Posterior vena cava (tissue), 2 donors: Measurements from ENCODE around the gene NLGN1. TPM values are rescaled to one million over a fixed set of nuclear protein-coding genes. Genes with fewer than 3 reads are reported as not detected.

Experiments
- DNase-seq: peaks from one replicate; pipeline ENCODE4 v3.0.0-alpha.2; 2020; ENCODE audit warnings: low spot score
- intact Hi-C, 2 donors: fragments of 100-400 bp; cut with DNase I; formaldehyde crosslinking; loops; one replicate each; pipeline versions ENCODE4 v1.14.1 to v1.14.2; 2022 to 2023
- total RNA-seq, 2 donors: library from RNA; stranded (reverse); fragmentation: NEBNext Ultra II Directional; extraction: Animal tissue kit (Norgen Biotek cat#: 25700); gene quantifications; one replicate each; pipeline ENCODE4 v1.2.1, GENCODE V29; 2021
- donor health status: DM: yes; HTN: yes; CAD: no.
- donor health status: DM: yes; HTN: yes; CAD: no.

Gene NLGN1
- total RNA-seq, 2 donors from 2014 or later = 11.5 to 14.5 TPM

DNA sequence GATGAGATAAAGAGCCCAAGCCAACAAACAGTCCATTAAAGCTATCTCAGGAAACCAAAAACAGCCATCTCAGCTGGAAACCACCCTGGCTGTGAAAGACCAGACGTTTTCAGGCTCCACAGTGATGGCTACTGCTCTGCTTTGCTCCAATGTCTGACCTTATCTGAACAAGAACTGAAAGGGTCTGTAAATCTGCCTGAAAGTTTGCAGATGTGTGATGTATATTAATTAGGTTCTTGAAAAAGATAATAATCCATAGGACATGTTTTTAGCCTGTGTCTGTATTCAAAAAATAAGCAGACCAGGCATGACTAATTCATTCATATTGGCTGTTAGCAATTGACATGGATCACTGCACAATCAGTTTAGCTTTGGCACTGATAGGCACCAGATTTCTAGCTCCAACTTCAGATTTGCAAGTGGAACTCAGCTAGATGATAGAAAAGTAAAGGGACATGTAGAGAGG lies 850.2 kb downstream of the NLGN1 start:
- intact Hi-C loops = no loop called here
- no peak for DNase-seq

DNA sequence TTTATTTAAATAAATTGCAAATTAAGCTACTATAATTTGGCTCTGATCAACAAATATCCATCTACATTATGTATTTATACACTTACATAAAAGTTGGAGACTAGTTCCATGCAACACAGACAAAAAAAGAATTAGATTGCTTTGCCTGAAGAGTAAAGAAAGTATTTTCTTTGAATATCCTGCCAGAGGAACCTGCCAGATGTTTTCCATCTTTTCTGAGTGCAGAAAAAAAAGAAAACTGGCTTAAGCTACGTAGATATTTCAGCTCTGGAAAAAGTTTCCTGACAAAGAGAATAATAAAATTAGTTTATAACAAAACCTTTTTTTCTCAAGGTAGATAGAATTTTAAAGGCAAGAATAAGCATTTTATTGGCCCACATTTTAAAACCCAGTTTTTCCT lies 854.1 kb downstream of the NLGN1 start:
- intact Hi-C loops = no loop called here

DNA sequence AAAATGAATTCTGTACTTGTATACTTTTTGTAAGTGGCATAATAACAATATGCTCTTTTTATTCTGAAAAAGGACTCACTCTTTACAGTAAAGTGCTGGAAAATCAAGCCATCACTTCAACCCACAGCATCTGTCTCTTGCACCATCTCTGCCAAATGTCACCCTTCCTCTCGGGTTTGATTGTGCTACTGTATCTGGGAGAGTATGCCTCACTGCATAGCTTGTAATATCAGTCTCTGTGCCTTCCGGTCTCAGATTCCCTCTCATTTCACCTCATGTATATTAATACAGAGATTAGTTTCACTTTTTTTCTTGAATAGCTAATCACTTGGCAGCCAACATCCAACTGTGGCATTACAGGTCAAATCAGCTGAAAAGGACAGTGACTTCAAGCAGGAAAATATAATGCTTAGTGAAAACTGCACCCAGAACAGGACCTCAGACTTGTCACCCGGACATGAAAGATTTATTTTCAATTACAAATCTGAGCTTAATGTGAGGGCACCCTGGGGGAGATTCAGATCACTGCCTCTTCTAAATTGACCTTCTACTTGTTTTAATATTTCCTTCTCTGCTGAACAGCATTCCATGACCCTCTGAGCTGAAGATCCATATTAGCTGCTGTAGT lies 855.8 kb downstream of the NLGN1 start:
- intact Hi-C loops = no loop called here
- DNase-seq = no peak

More for the DNA sequence above, 854.1 kb downstream of the NLGN1 start:
- DNase-seq = no peak

DNA sequence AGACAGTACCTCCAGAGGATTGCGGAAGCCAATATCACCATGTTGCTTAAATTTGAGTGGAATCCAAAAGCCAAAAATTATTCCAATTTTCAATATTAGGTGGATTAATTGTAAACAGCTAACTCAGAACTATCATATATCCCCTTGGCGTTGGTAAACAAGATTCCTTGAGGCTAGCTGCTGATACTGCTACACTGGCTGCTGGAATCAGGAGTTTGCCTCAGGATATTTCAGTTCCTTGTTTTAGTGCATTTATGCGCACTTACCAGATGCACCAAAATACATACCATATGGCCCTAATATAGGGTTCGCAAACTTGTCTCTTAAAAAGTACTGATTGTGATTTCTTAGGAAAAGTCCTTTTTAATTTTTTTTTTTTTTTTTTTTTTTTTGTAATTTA lies 856.4 kb downstream of the NLGN1 start:
- no peak for DNase-seq
- intact Hi-C loops = no loop called here

DNA sequence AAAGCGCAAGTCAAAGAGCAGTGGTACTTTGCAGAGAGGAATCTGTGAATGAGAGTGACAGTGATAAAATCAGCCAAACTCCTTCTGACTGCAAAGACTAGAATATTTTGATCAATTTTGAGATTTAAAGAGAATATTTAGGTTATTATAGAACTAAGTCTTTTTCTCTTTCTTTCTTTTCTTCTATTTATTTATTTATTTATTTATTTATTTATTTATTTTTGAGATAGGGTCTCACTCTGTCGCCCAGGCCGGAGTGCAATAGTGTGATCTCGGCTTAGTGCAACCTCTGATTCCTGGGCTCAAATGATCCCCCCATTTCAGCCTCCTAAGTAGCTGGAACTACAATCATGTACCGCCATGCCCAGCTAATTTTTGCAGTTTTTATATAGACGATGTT lies 857.9 kb downstream of the NLGN1 start:
- DNase-seq = no peak
- intact Hi-C loops = no loop called here

DNA sequence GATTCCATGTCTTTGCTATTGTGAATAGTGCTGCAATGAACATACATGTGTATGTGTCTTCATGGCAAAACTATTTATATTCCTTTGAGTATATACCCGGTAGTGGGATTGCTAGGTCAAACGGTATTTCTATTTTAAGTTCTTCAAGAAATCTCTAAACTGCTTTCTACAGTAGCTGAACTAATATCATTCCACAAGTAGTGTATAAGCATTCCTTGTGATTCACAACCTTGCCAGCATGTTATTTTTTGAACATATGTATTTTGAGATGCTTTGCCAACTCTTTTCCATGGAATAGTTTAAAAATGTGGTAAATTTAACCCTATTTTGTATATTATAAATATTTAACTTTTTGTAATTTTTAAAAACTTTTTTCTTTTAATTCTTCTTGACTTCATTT lies 868.9 kb downstream of the NLGN1 start:
- DNase-seq = no peak
- intact Hi-C loops = no loop called here

DNA sequence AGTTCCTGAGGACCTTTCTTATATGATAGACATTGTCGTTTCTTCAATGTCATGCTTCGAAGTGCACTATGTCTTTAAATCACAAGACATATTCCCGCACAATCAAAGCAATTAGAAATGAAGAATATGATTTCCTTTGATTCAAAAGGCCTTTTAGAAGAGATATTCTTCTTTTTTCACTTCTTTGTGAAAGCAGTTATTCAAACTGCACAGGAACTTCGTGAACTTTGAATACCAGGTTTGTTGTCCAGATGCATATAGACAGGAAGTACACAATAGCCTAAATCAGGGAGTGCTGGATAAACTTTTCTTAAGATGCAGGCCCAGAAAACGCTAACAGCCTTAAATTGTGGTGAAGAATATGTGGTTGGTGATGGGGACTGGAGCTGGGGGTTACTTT lies 870.5 kb downstream of the NLGN1 start:
- intact Hi-C loops = no loop called here
- no peak for DNase-seq

DNA sequence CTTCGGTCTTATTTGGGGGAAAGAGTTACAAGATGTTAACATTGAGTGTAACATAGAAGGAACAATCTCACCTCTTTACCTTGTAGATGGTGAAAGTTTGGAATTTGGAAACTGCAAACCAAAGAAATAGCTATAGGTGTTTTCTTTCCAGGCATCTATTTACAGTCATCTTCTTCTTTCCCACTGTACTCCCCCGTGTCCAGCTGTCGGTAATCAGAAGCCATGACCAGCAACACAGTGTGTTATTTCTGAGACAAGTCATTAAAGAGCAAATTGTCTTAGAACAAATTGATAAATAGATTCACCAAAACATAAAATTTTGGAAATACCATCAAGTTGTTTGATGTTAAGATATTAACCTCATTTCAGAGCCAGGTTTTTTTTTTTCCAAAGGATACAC lies 871.0 kb downstream of the NLGN1 start:
- DNase-seq = no peak
- intact Hi-C loops = no loop called here

DNA sequence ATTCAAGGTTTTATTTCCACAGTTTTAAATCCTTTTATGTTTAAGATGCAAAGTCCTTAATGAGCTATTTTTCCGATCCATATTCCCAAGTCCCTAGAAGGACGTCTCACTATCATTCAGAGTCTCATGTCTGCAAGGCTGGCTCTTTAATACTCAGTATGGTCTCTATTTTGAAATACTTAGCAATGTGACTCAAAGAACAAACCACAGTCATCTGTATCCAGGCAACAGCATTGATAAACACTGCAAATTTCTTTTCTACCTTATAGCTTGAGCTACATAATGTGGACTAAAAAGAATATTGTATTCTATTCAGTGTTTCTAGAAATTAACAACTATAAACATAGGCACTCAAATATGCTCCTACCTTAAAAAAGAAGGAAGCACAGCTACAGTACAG lies 873.3 kb downstream of the NLGN1 start:
- DNase-seq = no peak
- intact Hi-C loops = no loop called here

DNA sequence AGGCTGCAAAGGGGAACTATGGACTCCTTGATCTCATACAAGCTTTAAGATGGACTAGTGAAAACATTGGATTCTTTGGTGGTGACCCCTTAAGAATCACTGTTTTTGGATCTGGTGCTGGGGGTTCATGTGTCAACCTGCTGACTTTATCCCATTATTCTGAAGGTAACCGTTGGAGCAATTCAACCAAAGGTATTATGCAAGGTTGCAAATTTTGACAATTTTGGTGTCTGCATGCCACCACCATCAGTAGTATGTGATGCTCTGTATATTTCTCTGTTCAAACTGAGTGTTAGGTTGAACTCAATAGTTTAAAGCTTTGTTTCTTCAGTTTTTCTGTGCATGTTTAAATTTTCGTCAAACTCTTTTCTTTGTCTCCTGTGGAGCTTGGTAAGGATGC lies 877.8 kb downstream of the NLGN1 start:
- no peak for DNase-seq
- intact Hi-C loops = no loop called here

DNA sequence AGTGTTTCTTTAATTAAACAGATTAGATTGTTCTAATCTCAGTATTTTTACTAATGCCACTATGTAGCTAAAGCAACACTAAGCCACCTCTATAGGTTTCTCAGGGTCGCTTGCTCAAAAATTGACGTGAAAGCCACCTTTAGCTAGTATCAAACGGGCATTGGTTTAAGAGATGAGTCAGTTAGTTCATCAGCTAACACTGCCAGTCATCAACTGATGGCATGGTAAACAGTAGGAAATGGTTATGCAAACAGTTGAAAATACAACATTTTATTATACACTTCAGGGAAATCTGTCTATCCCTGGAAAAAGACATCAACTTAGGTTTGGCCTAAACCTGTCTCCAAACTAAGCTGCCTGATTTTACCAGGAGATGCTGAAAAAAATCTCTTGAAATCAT lies 879.3 kb downstream of the NLGN1 start:
- intact Hi-C loops = no loop called here
- no peak for DNase-seq

DNA sequence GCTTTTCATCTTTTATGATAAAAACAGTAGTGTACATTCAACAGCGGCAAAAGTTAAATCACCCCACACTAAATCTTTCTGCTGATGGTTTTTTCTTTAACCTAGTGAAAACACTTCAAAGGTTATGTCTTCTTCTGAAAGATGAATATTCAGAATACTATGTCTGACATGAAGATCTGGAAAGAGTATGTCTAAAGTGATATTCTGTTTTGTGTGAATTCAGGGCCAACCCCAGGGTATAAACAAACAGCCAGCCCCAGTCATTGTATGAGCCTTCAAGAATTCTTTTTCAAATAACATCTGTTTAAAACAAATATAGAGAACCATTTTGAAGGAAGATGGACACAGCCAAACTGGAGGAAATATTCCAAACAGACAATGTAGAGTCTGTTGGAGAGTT lies 880.5 kb downstream of the NLGN1 start:
- DNase-seq = no peak
- intact Hi-C loops = no loop called here

DNA sequence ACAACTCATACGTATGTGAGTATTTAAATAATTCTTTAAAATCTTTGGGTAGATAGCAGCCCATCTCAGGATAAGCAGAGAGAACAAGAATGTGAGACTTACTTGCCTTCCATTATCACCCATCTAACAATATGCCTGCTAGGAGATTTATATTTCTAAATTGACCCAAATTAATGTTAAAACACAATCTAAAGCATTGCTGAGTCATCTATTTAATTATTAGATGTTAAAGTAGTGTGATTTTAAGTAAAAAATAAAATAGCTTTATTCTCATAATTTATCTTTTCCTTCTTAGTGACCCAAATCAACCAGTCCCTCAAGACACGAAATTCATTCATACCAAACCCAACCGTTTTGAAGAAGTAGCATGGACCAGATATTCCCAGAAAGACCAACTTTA lies 882.6 kb downstream of the NLGN1 start:
- intact Hi-C loops = no loop called here
- DNase-seq = no peak

DNA sequence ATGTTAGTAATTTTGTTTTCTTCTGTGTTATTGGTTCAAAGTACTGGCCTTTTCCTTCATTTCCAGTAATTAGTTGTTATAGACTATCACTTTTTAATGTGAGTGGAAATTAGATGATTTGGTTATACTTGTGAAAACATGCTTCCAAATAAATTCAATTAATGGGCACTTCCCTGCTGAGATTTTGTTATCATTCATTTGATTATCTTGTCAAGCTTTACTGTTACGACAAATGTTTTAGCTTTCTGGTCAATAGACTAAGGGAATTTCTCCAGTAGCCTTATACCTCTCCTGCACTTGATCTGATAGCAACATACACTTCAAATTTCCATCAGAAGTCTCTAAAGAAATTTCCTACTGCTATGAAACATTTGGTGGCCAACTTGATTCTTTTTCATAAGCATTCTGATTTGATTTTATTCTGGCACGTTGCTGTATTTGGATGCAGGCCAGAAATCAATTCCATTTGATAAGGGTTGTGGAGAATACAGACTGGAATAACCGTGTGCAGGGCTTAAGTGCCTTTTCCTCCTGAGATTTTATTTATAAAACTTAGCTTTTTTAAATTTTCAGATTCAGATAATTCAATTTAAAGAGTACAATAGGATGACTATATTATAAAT lies 887.8 kb downstream of the NLGN1 start:
- intact Hi-C loops = no loop called here
- no peak for DNase-seq

DNA sequence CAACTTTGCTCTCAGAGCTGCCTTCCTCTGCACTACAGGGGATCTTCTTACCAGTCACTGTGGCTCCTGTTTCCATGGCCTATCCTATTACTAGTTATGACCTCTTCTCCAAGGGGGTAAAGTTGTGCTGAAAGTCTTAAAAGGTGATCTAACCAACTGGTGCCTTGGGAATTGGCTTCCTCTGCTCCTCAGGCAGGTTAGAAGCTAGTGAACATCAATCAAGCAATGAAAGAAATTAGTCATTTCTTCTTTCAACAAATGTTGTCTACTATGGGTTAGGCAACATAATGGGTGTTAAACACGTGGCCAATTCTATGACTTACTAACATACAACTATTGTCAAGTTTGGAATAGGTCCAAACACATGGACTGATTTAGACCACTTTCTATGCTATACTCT lies 890.2 kb downstream of the NLGN1 start:
- intact Hi-C loops = no loop called here
- DNase-seq = no peak

DNA sequence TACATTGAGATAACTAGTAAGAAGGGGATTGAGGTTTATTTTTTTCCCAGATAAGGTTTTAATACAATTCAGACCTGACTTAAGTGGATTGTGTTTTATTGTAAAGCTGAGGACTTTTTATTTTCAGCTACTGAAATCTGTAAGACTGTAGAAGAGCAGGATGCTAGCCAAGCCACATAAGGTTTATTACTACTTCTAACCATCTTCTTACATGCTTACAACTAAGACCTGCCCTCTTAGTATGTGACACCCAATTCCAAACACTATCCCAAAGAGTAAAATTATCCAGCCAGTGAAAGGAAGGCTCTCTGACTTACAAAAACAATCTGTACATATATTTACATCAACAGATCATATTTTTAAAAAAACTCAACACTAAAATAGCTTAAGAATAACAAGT lies 897.1 kb downstream of the NLGN1 start:
- intact Hi-C loops = no loop called here
- no peak for DNase-seq

DNA sequence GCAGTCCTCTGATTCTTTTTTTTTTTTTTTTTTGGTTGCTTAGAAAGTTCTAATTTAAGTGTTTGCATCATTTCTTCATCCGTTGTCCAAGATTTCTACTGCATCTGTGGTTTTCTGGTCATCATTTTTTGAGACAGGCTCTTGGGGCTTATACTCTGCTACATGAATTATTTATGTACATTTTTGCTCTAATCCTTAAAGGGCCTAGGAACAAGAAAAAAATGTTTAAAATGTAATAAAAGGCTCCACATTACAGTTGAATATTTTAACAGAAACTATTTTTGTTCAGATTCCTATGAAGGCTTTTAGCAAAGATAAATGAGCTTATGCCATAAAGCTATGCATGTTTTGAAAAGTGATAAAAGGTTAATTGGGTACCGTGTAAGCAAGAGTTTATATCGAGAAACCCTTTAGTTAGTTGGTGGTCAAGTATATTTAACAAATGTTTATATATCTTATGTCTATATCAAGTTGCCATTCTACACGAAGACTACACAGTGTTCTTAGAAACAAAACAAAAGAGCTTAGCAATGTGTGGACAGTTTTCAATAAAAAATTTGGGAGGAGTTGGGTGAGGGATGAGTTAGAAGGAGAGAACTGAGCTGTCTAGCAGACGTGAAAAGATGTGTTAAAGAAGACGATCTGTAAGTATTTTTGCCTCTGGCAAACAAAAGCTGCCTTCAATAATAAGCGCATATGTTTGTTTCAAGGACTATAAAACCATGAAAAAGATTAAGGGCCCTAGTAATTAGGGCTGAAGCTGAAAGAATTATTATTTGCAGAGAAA lies 898.0 kb downstream of the NLGN1 start:
- intact Hi-C loops = no loop called here
- DNase-seq = no peak

DNA sequence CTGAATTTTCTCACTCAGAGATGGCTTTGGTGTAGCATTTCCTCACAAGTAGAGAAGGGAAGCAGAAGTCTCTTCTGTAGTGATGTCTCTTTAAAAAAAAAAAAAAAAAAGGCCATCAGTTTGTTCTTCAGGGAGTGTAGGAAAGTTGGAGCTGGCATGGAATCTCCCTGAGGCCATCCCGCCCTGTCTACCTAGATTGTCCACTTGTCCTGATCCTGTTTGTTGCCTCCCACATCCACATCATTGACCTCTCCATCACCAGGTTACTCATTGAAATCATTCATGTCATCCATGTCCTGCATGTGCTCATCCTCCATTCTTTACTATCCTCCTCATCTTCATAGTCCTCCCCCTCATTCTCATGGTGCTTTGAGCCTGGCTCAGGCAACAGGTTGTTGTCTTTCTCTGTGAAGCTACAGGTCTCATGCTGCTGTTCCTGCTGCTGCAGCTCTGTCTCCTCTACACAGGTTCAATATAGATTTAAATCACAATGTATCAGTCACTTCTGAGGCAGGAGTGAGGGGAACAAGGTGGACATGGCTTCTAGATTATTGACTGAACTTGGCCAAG lies 905.3 kb downstream of the NLGN1 start:
- no peak for DNase-seq
- intact Hi-C loops = no loop called here

DNA sequence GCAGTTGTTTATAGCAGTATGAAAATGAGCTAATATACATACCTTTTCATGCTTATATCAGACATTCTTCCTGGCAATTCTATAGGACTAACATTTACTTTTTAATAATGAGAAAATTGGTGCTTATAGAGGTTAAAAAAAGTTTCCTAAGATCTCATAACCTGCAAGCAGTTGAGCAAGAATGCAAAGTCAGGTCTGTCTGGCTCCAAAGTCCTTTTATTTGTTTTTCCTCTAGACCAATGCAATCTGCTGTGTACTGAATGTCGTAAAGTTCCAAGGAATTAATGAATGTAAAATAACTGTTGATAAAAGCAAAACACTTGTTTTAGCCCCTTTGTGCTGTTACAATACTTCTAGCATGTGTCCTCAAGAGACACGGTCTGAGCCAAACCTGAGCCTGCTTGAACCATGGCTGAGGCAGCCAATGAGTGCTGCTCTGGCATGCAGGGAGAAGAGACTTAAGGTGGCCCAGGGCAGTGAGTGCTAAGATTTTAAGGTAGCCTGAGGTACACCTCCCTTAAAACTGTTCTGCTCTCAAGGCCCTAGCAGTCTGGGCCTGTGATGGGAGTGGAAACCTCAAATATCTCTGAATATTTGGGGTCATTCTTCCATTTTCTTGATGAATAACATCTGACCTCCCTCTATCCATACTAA lies 906.5 kb downstream of the NLGN1 start:
- DNase-seq = no peak
- intact Hi-C loops = no loop called here

DNA sequence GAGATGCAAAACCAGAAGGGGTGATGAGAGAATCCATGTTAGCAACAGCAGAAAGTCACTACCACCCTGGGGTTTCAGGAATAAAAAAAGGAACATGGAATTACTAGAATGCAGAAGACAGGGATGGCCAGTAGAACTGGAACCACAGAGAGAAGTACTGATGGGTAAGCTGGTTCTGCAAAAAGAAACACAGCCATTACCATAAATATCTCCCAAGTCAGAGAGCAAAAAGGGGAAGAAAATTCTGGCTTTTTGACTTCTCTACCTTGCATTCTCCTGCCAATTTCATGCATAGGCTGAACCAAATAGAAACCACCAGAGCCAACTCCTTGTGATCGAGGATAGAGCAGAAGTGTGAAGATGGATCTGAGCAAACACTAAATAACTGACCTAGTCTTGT lies 911.2 kb downstream of the NLGN1 start:
- intact Hi-C loops = loop anchor here in 1 of 2 donors (5.0 kb wide), 1 partner anchor 236 kb away; no protein-coding TSS in a partner anchor
- DNase-seq = no peak
